HG02798 (cell line): Measurements from ENCODE around the gene MIGA1.
A peak's percentile ranks its signal among the peaks of the same experiment; 100 is the strongest.
"Not testable (repeated sequence)": the region's sequence is repeated elsewhere in the genome, so short reads cannot be mapped to it uniquely, and the experiment has no call there.

ENCODE experiments used
- ATAC-seq: cut with Tn5 transposase; IDR thresholded peaks from one replicate; pipeline ENCODE4 v1.9.1; 2021; ENCODE audit warnings: mild to moderate bottlenecking; ENCODE audit not compliant: unreplicated experiment, poor library complexity

The MIGA1 gene

GRCh38 chr1:77796695-77797405 lies 17.4 kb downstream of the MIGA1 start:
- ATAC-seq = no peak

- ATAC-seq = no peak
Measured at GRCh38 chr1:77797991-77798390, 18.5 kb downstream of the MIGA1 start.

- ATAC-seq = no peak
Measured at GRCh38 chr1:77802026-77802425, 22.6 kb downstream of the MIGA1 start.

- ATAC-seq = no peak
Measured at GRCh38 chr1:77803371-77803770, 23.9 kb downstream of the MIGA1 start.

- ATAC-seq = not testable (repeated sequence)
Measured at GRCh38 chr1:77809787-77810462, 30.5 kb downstream of the MIGA1 start.

GRCh38 chr1:77811589-77811988 lies 32.1 kb downstream of the MIGA1 start:
- peak; percentile 47 for ATAC-seq

- no peak for ATAC-seq
Measured at GRCh38 chr1:77817368-77818209, 38.1 kb downstream of the MIGA1 start.

- ATAC-seq = no peak
Measured at GRCh38 chr1:77820121-77820520, 40.7 kb downstream of the MIGA1 start.

- ATAC-seq = no peak
Measured at GRCh38 chr1:77824079-77824478, 44.6 kb downstream of the MIGA1 start.

- no peak for ATAC-seq
Measured at GRCh38 chr1:77824694-77825093, 45.2 kb downstream of the MIGA1 start.

GRCh38 chr1:77825131-77825709 lies 45.8 kb downstream of the MIGA1 start:
- ATAC-seq = no peak

GRCh38 chr1:77826851-77827250 lies 47.4 kb downstream of the MIGA1 start:
- ATAC-seq = not testable (repeated sequence)

GRCh38 chr1:77828098-77828497 lies 48.6 kb downstream of the MIGA1 start:
- no peak for ATAC-seq

- no peak for ATAC-seq
Measured at GRCh38 chr1:77829851-77830250, 50.4 kb downstream of the MIGA1 start.

GRCh38 chr1:77830946-77831345 lies 51.5 kb downstream of the MIGA1 start:
- no peak for ATAC-seq

GRCh38 chr1:77831566-77831965 lies 52.1 kb downstream of the MIGA1 start:
- ATAC-seq = no peak

GRCh38 chr1:77831976-77832711 lies 52.7 kb downstream of the MIGA1 start:
- no peak for ATAC-seq

GRCh38 chr1:77832901-77833300 lies 53.5 kb downstream of the MIGA1 start:
- no peak for ATAC-seq

- no peak for ATAC-seq
Measured at GRCh38 chr1:77833521-77834100, 54.2 kb downstream of the MIGA1 start.
